Sigmoid colon (tissue), 4 donors: Measurements from ENCODE around the gene GPR55.

Experiments
- EP300 ChIP-seq, 4 donors: sonication (generic); formaldehyde crosslinking; IDR thresholded peaks; one replicate each; pipeline ENCODE4 v1.6.1; 2017; ENCODE audit warnings: antibody characterized with exemption in 4 of 4
- POLR2A ChIP-seq, 2 donors: fragments of 450-650 bp; IDR thresholded peaks; one replicate each; pipeline ENCODE4 v1.6.1; 2016; ENCODE audit warnings: antibody characterized with exemption in 2 of 2, mild to moderate bottlenecking in 2 of 2, moderate library complexity in 2 of 2
- POLR2AphosphoS5 ChIP-seq, 4 donors: sonication (generic); formaldehyde crosslinking; IDR thresholded peaks; one replicate each; pipeline ENCODE4 v1.6.1; 2017; ENCODE audit warnings: antibody characterized with exemption in 4 of 4
- TF ChIP-seq, protein P1 (sequence below), 4 experiments: fragments of 450-650 bp in 3 of 4; fragments of 200-600 bp in 1 of 4; IDR thresholded peaks; one replicate each; pipeline ENCODE4 v1.5.1; 2016 to 2019; ENCODE audit warnings: antibody characterized with exemption in 4 of 4, mild to moderate bottlenecking in 3 of 4, moderate library complexity in 2 of 4

DNA sequence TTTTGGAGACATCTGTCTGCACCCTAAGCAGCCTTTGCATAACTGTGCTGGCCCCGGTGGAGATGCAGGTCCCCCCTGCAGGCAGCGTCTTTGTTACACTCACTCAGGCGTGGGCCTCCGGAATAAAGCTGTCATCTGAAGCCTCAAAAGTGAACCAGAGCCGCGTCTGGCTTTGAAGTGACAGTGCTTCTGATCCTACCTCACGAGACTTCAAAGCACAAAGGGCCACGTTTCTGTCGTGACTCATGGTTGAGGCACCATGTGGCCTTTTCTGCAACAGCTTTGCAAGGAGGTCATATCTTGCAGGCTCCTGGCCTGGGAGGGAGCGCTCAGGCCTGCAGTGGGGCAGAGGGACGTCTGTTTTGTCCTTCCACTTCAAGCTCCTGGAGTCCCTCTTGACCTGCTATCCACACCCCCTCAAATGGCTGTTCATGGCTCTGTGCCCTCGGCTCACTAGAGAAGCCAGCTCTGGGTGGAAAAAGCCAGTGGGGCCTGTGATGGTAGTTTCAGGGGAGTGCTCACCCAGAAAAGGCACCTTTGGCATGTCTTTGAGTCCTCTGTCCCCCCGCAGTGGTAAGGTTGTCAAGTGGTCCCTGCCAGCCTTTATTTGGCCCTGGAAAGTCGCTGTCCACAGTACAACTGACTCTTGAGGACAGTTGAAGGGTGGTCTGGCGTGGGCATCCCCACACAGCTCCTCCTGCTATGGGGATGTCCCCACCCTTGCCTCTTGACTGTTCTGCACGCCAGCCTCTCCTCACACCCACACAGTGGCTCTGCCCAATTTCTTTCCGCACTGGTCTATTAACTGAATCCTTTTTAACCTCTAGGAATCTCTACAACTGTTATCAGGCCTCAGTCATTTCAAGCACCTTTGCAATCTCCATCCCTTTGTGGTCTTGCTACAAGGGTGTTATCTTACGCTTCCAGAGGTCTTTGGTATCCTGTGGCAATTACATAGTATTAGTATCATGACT lies 19.3 kb downstream of the GPR55 start:
- no peak for TF ChIP-seq POLR2AphosphoS5 (IDR thresholded peaks at IDR 0.05)
- TF ChIP-seq, protein P1, sequence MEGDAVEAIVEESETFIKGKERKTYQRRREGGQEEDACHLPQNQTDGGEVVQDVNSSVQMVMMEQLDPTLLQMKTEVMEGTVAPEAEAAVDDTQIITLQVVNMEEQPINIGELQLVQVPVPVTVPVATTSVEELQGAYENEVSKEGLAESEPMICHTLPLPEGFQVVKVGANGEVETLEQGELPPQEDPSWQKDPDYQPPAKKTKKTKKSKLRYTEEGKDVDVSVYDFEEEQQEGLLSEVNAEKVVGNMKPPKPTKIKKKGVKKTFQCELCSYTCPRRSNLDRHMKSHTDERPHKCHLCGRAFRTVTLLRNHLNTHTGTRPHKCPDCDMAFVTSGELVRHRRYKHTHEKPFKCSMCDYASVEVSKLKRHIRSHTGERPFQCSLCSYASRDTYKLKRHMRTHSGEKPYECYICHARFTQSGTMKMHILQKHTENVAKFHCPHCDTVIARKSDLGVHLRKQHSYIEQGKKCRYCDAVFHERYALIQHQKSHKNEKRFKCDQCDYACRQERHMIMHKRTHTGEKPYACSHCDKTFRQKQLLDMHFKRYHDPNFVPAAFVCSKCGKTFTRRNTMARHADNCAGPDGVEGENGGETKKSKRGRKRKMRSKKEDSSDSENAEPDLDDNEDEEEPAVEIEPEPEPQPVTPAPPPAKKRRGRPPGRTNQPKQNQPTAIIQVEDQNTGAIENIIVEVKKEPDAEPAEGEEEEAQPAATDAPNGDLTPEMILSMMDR (IDR thresholded peaks at IDR 0.05) = no peak
- TF ChIP-seq EP300 (IDR thresholded peaks at IDR 0.05) = no peak
- no peak for TF ChIP-seq POLR2A (IDR thresholded peaks at IDR 0.05)
